ENCODE data around the gene PDPK1.
"Not testable (repeated sequence)": the region's sequence is repeated elsewhere in the genome, so short reads cannot be mapped to it uniquely, and the experiment has no call there.

PDPK1 gene

GRCh38 chr16:2595393-2596205, 57.8 kb downstream of the PDPK1 start:
- H3K4me3 ChIP-seq (ENCODE audit: low read length), result no peak overlapping the region
- H3K4me1 ChIP-seq (ENCODE audit: control insufficient read depth, insufficient read depth, low read length), result no peaks in the 10 kb centered on the region
- H3K36me3 ChIP-seq (ENCODE audit: control insufficient read depth, insufficient read depth, low read length), result peaks cover 8% of the 10 kb centered on the region
- no peak overlapping the region for H3K27ac ChIP-seq (ENCODE audit: low read length)
- WGBS (ENCODE audit: insufficient coverage, insufficient read length), result no CpG with 5 or more reads among the region's 27 CpGs
- no peak for DNase-seq (ENCODE audit: low read depth, low spot score)
- H3K27me3 ChIP-seq (ENCODE audit: control insufficient read depth, insufficient read depth, low read length), result no peaks in the 10 kb centered on the region
- no peaks in the 10 kb centered on the region for H3K9me3 ChIP-seq (ENCODE audit: control insufficient read depth, insufficient read depth, low read length)

DNA sequence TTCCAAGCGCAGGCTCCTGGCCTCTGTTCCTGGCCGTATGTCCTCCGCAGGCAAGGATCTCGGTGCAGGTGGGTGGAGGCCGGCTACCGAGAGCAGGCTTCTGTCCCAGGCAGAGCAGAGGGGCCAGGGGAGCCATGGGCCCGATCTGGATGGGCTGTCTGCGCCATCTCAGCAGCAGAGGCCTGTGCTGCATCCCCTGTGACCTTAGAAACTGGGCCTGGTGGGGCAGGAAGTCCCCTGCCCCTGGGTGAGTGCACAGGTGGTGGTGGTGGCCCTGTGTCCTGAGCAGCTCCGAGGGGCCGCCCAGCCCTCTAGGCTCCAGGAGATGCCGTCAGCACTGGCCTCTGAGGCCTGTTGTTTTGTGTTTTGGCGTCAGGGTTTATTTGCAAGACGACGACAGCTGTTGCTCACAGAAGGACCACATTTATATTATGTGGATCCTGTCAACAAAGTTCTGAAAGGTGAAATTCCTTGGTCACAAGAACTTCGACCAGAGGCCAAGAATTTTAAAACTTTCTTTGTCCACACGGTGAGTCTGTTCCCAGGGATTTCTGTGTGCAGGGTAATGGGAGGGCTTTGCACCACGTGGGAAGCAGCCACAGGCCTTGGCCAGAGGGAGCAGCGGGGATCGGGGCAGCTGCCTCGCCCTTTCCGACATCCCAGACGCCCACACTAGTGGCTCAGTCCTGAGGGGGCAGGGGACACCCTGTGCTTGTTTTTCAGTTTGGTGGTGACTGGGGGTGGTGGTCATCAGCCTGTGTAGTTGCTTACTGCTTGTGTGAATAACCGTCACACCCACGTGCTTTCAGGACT, 59.1 kb downstream of the PDPK1 start:
- DNase-seq (ENCODE audit: low read depth, low spot score), result no peak
- no peaks in the 10 kb centered on the region for H3K9me3 ChIP-seq (ENCODE audit: control insufficient read depth, insufficient read depth, low read length)
- H3K27me3 ChIP-seq (ENCODE audit: control insufficient read depth, insufficient read depth, low read length), result no peaks in the 10 kb centered on the region
- WGBS (ENCODE audit: insufficient coverage, insufficient read length), result no CpG with 5 or more reads among the region's 24 CpGs
- H3K4me3 ChIP-seq (ENCODE audit: low read length), result no peak overlapping the region
- H3K36me3 ChIP-seq (ENCODE audit: control insufficient read depth, insufficient read depth, low read length), result peaks cover 8% of the 10 kb centered on the region
- H3K4me1 ChIP-seq (ENCODE audit: control insufficient read depth, insufficient read depth, low read length), result no peaks in the 10 kb centered on the region
- H3K27ac ChIP-seq (ENCODE audit: low read length), result no peak overlapping the region

DNA sequence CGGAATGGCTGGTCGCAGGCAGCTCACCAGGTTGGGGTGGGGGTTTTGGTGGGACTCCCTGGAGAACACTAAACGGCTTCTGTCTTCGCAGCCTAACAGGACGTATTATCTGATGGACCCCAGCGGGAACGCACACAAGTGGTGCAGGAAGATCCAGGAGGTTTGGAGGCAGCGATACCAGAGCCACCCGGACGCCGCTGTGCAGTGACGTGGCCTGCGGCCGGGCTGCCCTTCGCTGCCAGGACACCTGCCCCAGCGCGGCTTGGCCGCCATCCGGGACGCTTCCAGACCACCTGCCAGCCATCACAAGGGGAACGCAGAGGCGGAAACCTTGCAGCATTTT, 59.7 kb downstream of the PDPK1 start:
- Histone ChIP-seq H3K9me3 (ENCODE audit: control insufficient read depth, insufficient read depth, low read length) (no peaks in the 10 kb centered on the region), H3K27ac (ENCODE audit: low read length) (no peak overlapping the region), H3K4me1 (ENCODE audit: control insufficient read depth, insufficient read depth, low read length) (no peaks in the 10 kb centered on the region), H3K36me3 (ENCODE audit: control insufficient read depth, insufficient read depth, low read length) (peaks cover 8% of the 10 kb centered on the region), H3K4me3 (ENCODE audit: low read length) (no peak overlapping the region), H3K27me3 (ENCODE audit: control insufficient read depth, insufficient read depth, low read length) (no peaks in the 10 kb centered on the region)
- DNase-seq (ENCODE audit: low read depth, low spot score), result no peak
- no CpG with 5 or more reads among the region's 22 CpGs for WGBS (ENCODE audit: insufficient coverage, insufficient read length)

DNA sequence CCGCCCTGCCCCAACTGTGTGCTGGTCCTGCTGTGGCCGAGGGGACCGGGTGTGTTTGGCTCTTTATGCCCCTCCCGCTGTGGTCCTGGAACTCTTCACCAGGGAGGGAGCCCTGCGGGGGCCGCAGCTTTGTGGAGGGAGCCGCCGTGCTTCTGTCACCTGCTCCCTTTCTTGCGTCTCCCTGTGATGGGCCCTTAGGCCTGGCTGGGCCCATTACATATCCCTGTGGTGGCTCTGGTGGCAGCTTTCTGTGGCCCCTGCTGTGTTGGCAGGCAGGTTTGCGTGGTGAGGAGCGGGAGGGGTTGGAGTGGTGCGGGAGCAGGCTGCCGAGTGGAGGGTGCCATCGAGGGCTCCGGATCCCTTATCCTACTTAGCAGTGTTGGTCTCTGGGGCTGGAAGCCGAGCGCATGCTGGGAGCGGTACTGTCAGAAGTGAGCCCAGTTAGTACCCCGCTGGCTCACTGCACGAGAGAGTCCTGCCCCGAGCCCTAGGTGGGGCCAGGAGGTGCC, 60.4 kb downstream of the PDPK1 start:
- Histone ChIP-seq H3K27me3 (ENCODE audit: control insufficient read depth, insufficient read depth, low read length) (no peaks in the 10 kb centered on the region), H3K4me1 (ENCODE audit: control insufficient read depth, insufficient read depth, low read length) (no peaks in the 10 kb centered on the region), H3K36me3 (ENCODE audit: control insufficient read depth, insufficient read depth, low read length) (peaks cover 8% of the 10 kb centered on the region), H3K9me3 (ENCODE audit: control insufficient read depth, insufficient read depth, low read length) (no peaks in the 10 kb centered on the region), H3K4me3 (ENCODE audit: low read length) (no peak overlapping the region), H3K27ac (ENCODE audit: low read length) (no peak overlapping the region)
- no peak for DNase-seq (ENCODE audit: low read depth, low spot score)
- no CpG with 5 or more reads among the region's 21 CpGs for WGBS (ENCODE audit: insufficient coverage, insufficient read length)

DNA sequence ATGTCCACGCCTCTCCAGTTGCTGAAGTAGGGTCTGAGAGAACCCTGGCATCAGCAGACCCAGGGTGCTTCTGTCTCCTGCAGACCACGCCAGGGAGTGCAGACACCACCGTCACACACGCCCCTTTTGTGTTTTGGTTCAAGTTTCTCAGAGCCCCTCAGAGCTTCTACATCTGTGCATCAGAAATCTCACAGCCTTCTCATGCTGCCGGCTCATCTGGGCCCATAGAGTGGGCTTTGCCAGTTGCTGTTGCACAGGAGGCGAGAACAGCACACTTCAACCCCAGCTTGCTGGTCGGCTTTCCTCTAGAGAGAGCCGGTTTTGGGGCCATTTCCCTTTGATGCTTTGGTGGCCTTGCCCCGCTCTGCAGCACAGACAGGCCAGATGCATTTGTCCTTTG, 60.9 kb downstream of the PDPK1 start:
- Histone ChIP-seq H3K4me1 (ENCODE audit: control insufficient read depth, insufficient read depth, low read length) (no peaks in the 10 kb centered on the region), H3K9me3 (ENCODE audit: control insufficient read depth, insufficient read depth, low read length) (no peaks in the 10 kb centered on the region), H3K36me3 (ENCODE audit: control insufficient read depth, insufficient read depth, low read length) (peaks cover 8% of the 10 kb centered on the region), H3K27me3 (ENCODE audit: control insufficient read depth, insufficient read depth, low read length) (no peaks in the 10 kb centered on the region), H3K4me3 (ENCODE audit: low read length) (no peak overlapping the region), H3K27ac (ENCODE audit: low read length) (no peak overlapping the region)
- WGBS (ENCODE audit: insufficient coverage, insufficient read length), result no CpG with 5 or more reads among the region's 9 CpGs
- no peak for DNase-seq (ENCODE audit: low read depth, low spot score)

DNA sequence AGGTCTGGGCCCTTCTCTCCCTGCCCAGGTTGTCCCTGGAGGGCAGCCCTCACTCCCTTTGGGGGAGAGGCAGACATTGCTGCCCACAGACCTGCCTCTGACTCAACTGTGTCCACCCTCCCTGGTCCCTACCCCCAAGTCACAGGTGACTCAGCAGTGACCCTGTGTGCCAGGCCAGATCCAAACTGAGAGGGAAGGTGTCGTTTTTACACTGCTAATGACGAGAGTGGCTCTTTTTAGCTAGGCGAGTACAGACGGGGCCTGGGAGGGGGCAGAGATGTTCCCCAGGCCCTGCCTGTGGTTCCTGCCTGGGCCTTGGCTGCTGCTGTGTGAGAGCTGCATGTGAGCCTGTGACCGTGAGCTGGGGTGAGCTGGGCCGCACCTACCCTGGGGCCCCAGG, 61.3 kb downstream of the PDPK1 start:
- not testable (repeated sequence) for H3K4me3 ChIP-seq (ENCODE audit: low read length); H3K9me3 ChIP-seq (ENCODE audit: control insufficient read depth, insufficient read depth, low read length); H3K4me1 ChIP-seq (ENCODE audit: control insufficient read depth, insufficient read depth, low read length); H3K27me3 ChIP-seq (ENCODE audit: control insufficient read depth, insufficient read depth, low read length); H3K36me3 ChIP-seq (ENCODE audit: control insufficient read depth, insufficient read depth, low read length); H3K27ac ChIP-seq (ENCODE audit: low read length); DNase-seq (ENCODE audit: low read depth, low spot score)
- no CpG with 5 or more reads among the region's 6 CpGs for WGBS (ENCODE audit: insufficient coverage, insufficient read length)

DNA sequence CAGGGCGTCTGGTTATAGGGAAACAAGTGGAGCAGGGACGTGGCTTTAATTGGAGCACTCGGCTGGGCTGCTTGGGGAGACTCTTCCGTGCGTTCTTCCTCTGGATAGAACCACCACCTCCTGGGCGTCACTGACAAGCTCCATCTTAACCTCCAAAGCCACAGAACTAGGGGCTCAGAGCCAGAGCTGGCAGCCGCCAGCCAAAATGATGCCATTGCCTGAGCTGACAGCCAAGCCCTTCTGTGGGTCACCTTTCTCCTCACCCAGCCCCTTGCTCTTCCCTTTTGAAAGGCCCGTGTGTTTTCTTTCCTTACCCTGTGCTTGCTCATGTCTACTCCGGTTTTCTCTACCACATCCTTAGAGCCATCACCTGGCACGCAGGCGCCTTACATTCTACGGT, 62.0 kb downstream of the PDPK1 start:
- H3K36me3 ChIP-seq (ENCODE audit: control insufficient read depth, insufficient read depth, low read length); DNase-seq (ENCODE audit: low read depth, low spot score); H3K4me3 ChIP-seq (ENCODE audit: low read length); H3K4me1 ChIP-seq (ENCODE audit: control insufficient read depth, insufficient read depth, low read length); H3K9me3 ChIP-seq (ENCODE audit: control insufficient read depth, insufficient read depth, low read length); H3K27ac ChIP-seq (ENCODE audit: low read length); H3K27me3 ChIP-seq (ENCODE audit: control insufficient read depth, insufficient read depth, low read length): not testable (repeated sequence)
- WGBS (ENCODE audit: insufficient coverage, insufficient read length), result no CpG with 5 or more reads among the region's 12 CpGs

DNA sequence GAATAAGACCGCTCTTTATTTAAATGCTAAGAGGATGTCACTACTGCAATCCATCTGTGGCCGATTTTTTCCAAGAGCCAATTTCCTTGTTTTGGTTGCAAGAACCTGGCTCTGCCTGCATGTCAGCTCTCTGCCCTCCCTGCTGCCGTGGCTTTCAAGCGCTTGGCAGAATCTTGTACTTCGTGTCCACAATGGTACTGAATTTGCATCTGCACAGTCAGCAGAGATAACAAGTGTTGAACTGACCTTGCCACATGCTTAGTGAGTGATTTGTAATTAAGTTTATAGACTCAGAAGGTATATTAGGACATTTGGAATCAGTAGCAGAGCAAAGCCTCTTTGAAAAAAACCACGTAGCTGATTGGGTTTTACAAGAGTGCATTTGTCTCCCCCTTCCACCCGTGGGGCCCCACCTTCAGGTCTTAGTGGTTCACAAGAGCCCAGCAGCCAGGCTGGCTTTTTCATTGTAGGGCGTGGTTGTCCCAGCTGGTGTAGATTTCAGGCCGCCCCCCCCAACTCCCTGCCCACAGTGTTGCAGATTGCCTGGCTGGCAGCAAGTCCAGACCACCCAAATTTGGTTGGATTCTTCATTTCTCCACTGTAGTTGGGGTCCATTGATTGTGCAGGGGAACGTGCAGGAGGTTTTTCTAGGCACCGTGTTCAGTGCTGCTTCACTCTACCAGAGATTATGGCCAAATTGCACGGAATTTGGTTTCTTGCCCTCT, 63.6 kb downstream of the PDPK1 start:
- H3K4me1 ChIP-seq (ENCODE audit: control insufficient read depth, insufficient read depth, low read length); H3K36me3 ChIP-seq (ENCODE audit: control insufficient read depth, insufficient read depth, low read length); H3K27me3 ChIP-seq (ENCODE audit: control insufficient read depth, insufficient read depth, low read length); H3K9me3 ChIP-seq (ENCODE audit: control insufficient read depth, insufficient read depth, low read length); H3K27ac ChIP-seq (ENCODE audit: low read length); H3K4me3 ChIP-seq (ENCODE audit: low read length); DNase-seq (ENCODE audit: low read depth, low spot score): not testable (repeated sequence)
- no CpG with 5 or more reads among the region's 12 CpGs for WGBS (ENCODE audit: insufficient coverage, insufficient read length)

- H3K4me3 ChIP-seq (ENCODE audit: low read length); H3K27me3 ChIP-seq (ENCODE audit: control insufficient read depth, insufficient read depth, low read length); H3K36me3 ChIP-seq (ENCODE audit: control insufficient read depth, insufficient read depth, low read length); H3K4me1 ChIP-seq (ENCODE audit: control insufficient read depth, insufficient read depth, low read length); DNase-seq (ENCODE audit: low read depth, low spot score); H3K27ac ChIP-seq (ENCODE audit: low read length); H3K9me3 ChIP-seq (ENCODE audit: control insufficient read depth, insufficient read depth, low read length): not testable (repeated sequence)
- WGBS (ENCODE audit: insufficient coverage, insufficient read length), result no CpG with 5 or more reads among the region's 7 CpGs
Measured at GRCh38 chr16:2602175-2602574, 64.4 kb downstream of the PDPK1 start.

- Histone ChIP-seq H3K27me3 (ENCODE audit: control insufficient read depth, insufficient read depth, low read length) (no peaks in the 10 kb centered on the region), H3K27ac (ENCODE audit: low read length) (no peak overlapping the region), H3K4me3 (ENCODE audit: low read length) (peak overlapping the region; percentile 68), H3K4me1 (ENCODE audit: control insufficient read depth, insufficient read depth, low read length) (no peaks in the 10 kb centered on the region), H3K36me3 (ENCODE audit: control insufficient read depth, insufficient read depth, low read length) (no peaks in the 10 kb centered on the region), H3K9me3 (ENCODE audit: control insufficient read depth, insufficient read depth, low read length) (no peaks in the 10 kb centered on the region)
- DNase-seq (ENCODE audit: low read depth, low spot score), result peak; percentile 90
- no CpG with 5 or more reads among the region's 58 CpGs for WGBS (ENCODE audit: insufficient coverage, insufficient read length)
Measured at GRCh38 chr16:2603165-2604015, 65.6 kb downstream of the PDPK1 start.

Measured in iPS DF 6.9 (cell line).